Activated naive CD8-positive, alpha-beta T cell (primary cell): ENCODE data around the gene TXLNB.

Experiments used
- H3K27ac Mint-ChIP-seq: one replicate; pipeline ENCODE4 v1.8.0; 2021; ENCODE audit warnings: mixed read lengths
- H3K27me3 Mint-ChIP-seq: one replicate; pipeline ENCODE4 v1.8.0; 2021; ENCODE audit warnings: mixed read lengths
- H3K36me3 Mint-ChIP-seq: one replicate; pipeline ENCODE4 v1.8.0; 2021; ENCODE audit warnings: mixed read lengths
- H3K4me1 Mint-ChIP-seq: one replicate; pipeline ENCODE4 v1.8.0; 2021; ENCODE audit warnings: low read depth, mixed read lengths
- H3K4me3 Mint-ChIP-seq: one replicate; pipeline ENCODE4 v1.8.0; 2021; ENCODE audit warnings: mild to moderate bottlenecking, mixed read lengths
- H3K9me3 Mint-ChIP-seq: one replicate; pipeline ENCODE4 v1.8.0; 2021; ENCODE audit warnings: low read depth, mixed read lengths

Gene TXLNB

GRCh38 chr6:139323511-139324300 is 31.9 kb upstream of the TXLNB start:
- peaks cover 49% of the 10 kb centered on the region for H3K4me1 Mint-ChIP-seq
- peaks cover 4% of the 10 kb centered on the region for H3K36me3 Mint-ChIP-seq
- H3K27me3 Mint-ChIP-seq, result no peaks in the 10 kb centered on the region
- H3K27ac Mint-ChIP-seq, result peak overlapping the region; percentile 98
- peaks cover 8% of the 10 kb centered on the region for H3K9me3 Mint-ChIP-seq
- H3K4me3 Mint-ChIP-seq, result peak overlapping the region; percentile 83

GRCh38 chr6:139320081-139320480 is 28.3 kb upstream of the TXLNB start:
- Mint-ChIP-seq H3K27ac (no peak overlapping the region), H3K36me3 (peaks cover 10% of the 10 kb centered on the region), H3K4me3 (no peak overlapping the region), H3K9me3 (peaks cover 8% of the 10 kb centered on the region), H3K27me3 (no peaks in the 10 kb centered on the region), H3K4me1 (peaks cover 42% of the 10 kb centered on the region)

- H3K27me3 Mint-ChIP-seq, result no peaks in the 10 kb centered on the region
- peaks cover 9% of the 10 kb centered on the region for H3K36me3 Mint-ChIP-seq
- no peak overlapping the region for H3K4me3 Mint-ChIP-seq
- H3K9me3 Mint-ChIP-seq, result no peaks in the 10 kb centered on the region
- no peak overlapping the region for H3K27ac Mint-ChIP-seq
- H3K4me1 Mint-ChIP-seq, result peaks cover 22% of the 10 kb centered on the region
Observed at GRCh38 chr6:139316622-139317317, 25.0 kb upstream of the TXLNB start.

- peaks cover 20% of the 10 kb centered on the region for H3K4me1 Mint-ChIP-seq
- H3K27me3 Mint-ChIP-seq, result no peaks in the 10 kb centered on the region
- H3K27ac Mint-ChIP-seq, result peak overlapping the region; percentile 34
- H3K4me3 Mint-ChIP-seq, result no peak overlapping the region
- H3K9me3 Mint-ChIP-seq, result no peaks in the 10 kb centered on the region
- H3K36me3 Mint-ChIP-seq, result peaks cover 9% of the 10 kb centered on the region
Observed at GRCh38 chr6:139313784-139314545, 22.2 kb upstream of the TXLNB start.

- H3K27ac Mint-ChIP-seq, result peak overlapping the region; percentile 41
- H3K4me1 Mint-ChIP-seq, result peaks cover 27% of the 10 kb centered on the region
Observed at GRCh38 chr6:139313229-139313628, 21.4 kb upstream of the TXLNB start.

GRCh38 chr6:139311831-139312230 is 20.0 kb upstream of the TXLNB start:
- peaks cover 30% of the 10 kb centered on the region for H3K4me1 Mint-ChIP-seq
- H3K9me3 Mint-ChIP-seq, result no peaks in the 10 kb centered on the region
- no peak overlapping the region for H3K4me3 Mint-ChIP-seq
- H3K27ac Mint-ChIP-seq, result no peak overlapping the region
- peaks cover 7% of the 10 kb centered on the region for H3K36me3 Mint-ChIP-seq
- no peaks in the 10 kb centered on the region for H3K27me3 Mint-ChIP-seq

More at GRCh38 chr6:139313229-139313628, 21.4 kb upstream of the TXLNB start:
- H3K36me3 Mint-ChIP-seq, result peaks cover 9% of the 10 kb centered on the region
- no peaks in the 10 kb centered on the region for H3K9me3 Mint-ChIP-seq
- no peaks in the 10 kb centered on the region for H3K27me3 Mint-ChIP-seq
- H3K4me3 Mint-ChIP-seq, result no peak overlapping the region

- no peaks in the 10 kb centered on the region for H3K27me3 Mint-ChIP-seq
- peaks cover 5% of the 10 kb centered on the region for H3K36me3 Mint-ChIP-seq
- H3K9me3 Mint-ChIP-seq, result no peaks in the 10 kb centered on the region
- no peak overlapping the region for H3K4me3 Mint-ChIP-seq
- peaks cover 25% of the 10 kb centered on the region for H3K4me1 Mint-ChIP-seq
- no peak overlapping the region for H3K27ac Mint-ChIP-seq
Observed at GRCh38 chr6:139308936-139309603, 17.3 kb upstream of the TXLNB start.

GRCh38 chr6:139308286-139308916 is 16.6 kb upstream of the TXLNB start:
- Mint-ChIP-seq H3K27ac (peak overlapping the region; percentile 64), H3K4me1 (peaks cover 28% of the 10 kb centered on the region), H3K36me3 (peaks cover 5% of the 10 kb centered on the region), H3K27me3 (no peaks in the 10 kb centered on the region), H3K9me3 (no peaks in the 10 kb centered on the region), H3K4me3 (peak overlapping the region; percentile 24)

- peaks cover 5% of the 10 kb centered on the region for H3K36me3 Mint-ChIP-seq
- H3K27me3 Mint-ChIP-seq, result no peaks in the 10 kb centered on the region
- no peaks in the 10 kb centered on the region for H3K9me3 Mint-ChIP-seq
- no peak overlapping the region for H3K27ac Mint-ChIP-seq
- H3K4me1 Mint-ChIP-seq, result peaks cover 30% of the 10 kb centered on the region
- H3K4me3 Mint-ChIP-seq, result no peak overlapping the region
Observed at GRCh38 chr6:139306291-139306981, 14.6 kb upstream of the TXLNB start.

GRCh38 chr6:139303185-139303584 is 11.4 kb upstream of the TXLNB start:
- peaks cover 8% of the 10 kb centered on the region for H3K36me3 Mint-ChIP-seq
- H3K9me3 Mint-ChIP-seq, result no peaks in the 10 kb centered on the region

GRCh38 chr6:139297921-139298320 is 6.1 kb upstream of the TXLNB start:
- Mint-ChIP-seq H3K27me3 (no peaks in the 10 kb centered on the region), H3K36me3 (peaks cover 5% of the 10 kb centered on the region), H3K4me3 (no peak overlapping the region), H3K9me3 (no peaks in the 10 kb centered on the region), H3K4me1 (peaks cover 29% of the 10 kb centered on the region), H3K27ac (no peak overlapping the region)

More at GRCh38 chr6:139303185-139303584, 11.4 kb upstream of the TXLNB start:
- peaks cover 15% of the 10 kb centered on the region for H3K4me1 Mint-ChIP-seq
- H3K27me3 Mint-ChIP-seq, result no peaks in the 10 kb centered on the region
- no peak overlapping the region for H3K27ac Mint-ChIP-seq
- H3K4me3 Mint-ChIP-seq, result no peak overlapping the region

- Mint-ChIP-seq H3K4me1 (peaks cover 37% of the 10 kb centered on the region), H3K27ac (no peak overlapping the region), H3K36me3 (peaks cover 5% of the 10 kb centered on the region)
Observed at GRCh38 chr6:139296927-139297326, 5.1 kb upstream of the TXLNB start.

GRCh38 chr6:139295901-139296300 is 4.1 kb upstream of the TXLNB start:
- peaks cover 5% of the 10 kb centered on the region for H3K36me3 Mint-ChIP-seq
- H3K4me1 Mint-ChIP-seq, result peaks cover 45% of the 10 kb centered on the region
- H3K27me3 Mint-ChIP-seq, result no peaks in the 10 kb centered on the region
- no peak overlapping the region for H3K4me3 Mint-ChIP-seq
- H3K9me3 Mint-ChIP-seq, result no peaks in the 10 kb centered on the region
- H3K27ac Mint-ChIP-seq, result no peak overlapping the region

More at GRCh38 chr6:139296927-139297326, 5.1 kb upstream of the TXLNB start:
- H3K27me3 Mint-ChIP-seq, result no peaks in the 10 kb centered on the region
- no peak overlapping the region for H3K4me3 Mint-ChIP-seq
- H3K9me3 Mint-ChIP-seq, result no peaks in the 10 kb centered on the region

GRCh38 chr6:139294090-139294489 is 2.3 kb upstream of the TXLNB start:
- Mint-ChIP-seq H3K4me3 (peak overlapping the region; percentile 39), H3K27me3 (no peaks in the 10 kb centered on the region), H3K9me3 (no peaks in the 10 kb centered on the region), H3K27ac (peak overlapping the region; percentile 89), H3K36me3 (peaks cover 2% of the 10 kb centered on the region), H3K4me1 (peaks cover 62% of the 10 kb centered on the region)
